ENCODE data around the gene COLEC12.

The COLEC12 gene

DNA sequence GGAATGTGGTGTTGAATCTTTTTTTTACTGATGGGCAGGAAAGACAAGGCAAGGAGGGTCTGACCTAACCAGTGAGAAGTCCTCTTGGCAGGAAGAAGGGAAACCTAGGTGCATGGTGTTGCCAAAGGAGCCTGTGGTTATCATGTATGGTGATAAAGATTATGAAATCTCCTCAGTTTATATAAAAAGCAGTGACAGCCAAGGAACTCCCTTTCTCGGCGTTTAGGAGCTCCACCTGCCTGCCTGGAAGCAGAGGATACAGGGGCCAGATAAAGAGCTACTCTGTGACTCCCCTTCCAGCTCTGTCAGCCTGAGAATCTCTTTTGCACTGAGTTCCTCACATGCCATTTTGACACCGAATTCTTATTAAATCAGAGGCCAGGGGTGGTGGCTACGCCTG, 26.1 kb downstream of the COLEC12 start:
- Histone ChIP-seq H3K9ac (ENCODE audit: low read depth, low read length, poor library complexity, severe bottlenecking) (no peak overlapping the region), H3K4me1 (ENCODE audit: insufficient read depth, low read length, poor library complexity, severe bottlenecking) (no peaks in the 10 kb centered on the region), H3K9me3 (ENCODE audit: insufficient read depth, low read depth, low read length) (no peaks in the 10 kb centered on the region; the same call in 1 of the 2 replicates), H3K4me2 (ENCODE audit: low read depth, low read length, poor library complexity, severe bottlenecking) (no peak overlapping the region), H4K20me1 (ENCODE audit: insufficient read depth, low read length, poor library complexity, severe bottlenecking) (no peaks in the 10 kb centered on the region), H3K36me3 (ENCODE audit: insufficient read depth, low read length) (no peaks in the 10 kb centered on the region), H3F3A (ENCODE audit: low read depth) (no peaks in the 10 kb centered on the region), H2AFZ (ENCODE audit: low read length) (no peak overlapping the region), H3K9me2 (replicated peaks; ENCODE audit: low read depth, low read length) (no peaks in the 10 kb centered on the region), H3K4me3 (ENCODE audit: low read length, poor library complexity, severe bottlenecking) (no peak overlapping the region), H3K79me2 (ENCODE audit: insufficient read depth, low read length) (no peaks in the 10 kb centered on the region), H3K27me3 (ENCODE audit: insufficient read depth, low read length, poor library complexity, severe bottlenecking) (no peaks in the 10 kb centered on the region)
- TF ChIP-seq EZH2phosphoT487 (IDR thresholded peaks at IDR 0.05; ENCODE audit: borderline replicate concordance): no peak
- TF ChIP-seq, protein P1, sequence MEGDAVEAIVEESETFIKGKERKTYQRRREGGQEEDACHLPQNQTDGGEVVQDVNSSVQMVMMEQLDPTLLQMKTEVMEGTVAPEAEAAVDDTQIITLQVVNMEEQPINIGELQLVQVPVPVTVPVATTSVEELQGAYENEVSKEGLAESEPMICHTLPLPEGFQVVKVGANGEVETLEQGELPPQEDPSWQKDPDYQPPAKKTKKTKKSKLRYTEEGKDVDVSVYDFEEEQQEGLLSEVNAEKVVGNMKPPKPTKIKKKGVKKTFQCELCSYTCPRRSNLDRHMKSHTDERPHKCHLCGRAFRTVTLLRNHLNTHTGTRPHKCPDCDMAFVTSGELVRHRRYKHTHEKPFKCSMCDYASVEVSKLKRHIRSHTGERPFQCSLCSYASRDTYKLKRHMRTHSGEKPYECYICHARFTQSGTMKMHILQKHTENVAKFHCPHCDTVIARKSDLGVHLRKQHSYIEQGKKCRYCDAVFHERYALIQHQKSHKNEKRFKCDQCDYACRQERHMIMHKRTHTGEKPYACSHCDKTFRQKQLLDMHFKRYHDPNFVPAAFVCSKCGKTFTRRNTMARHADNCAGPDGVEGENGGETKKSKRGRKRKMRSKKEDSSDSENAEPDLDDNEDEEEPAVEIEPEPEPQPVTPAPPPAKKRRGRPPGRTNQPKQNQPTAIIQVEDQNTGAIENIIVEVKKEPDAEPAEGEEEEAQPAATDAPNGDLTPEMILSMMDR (conservative IDR thresholded peaks at IDR 0.05; ENCODE audit: low read length): no peak

DNA sequence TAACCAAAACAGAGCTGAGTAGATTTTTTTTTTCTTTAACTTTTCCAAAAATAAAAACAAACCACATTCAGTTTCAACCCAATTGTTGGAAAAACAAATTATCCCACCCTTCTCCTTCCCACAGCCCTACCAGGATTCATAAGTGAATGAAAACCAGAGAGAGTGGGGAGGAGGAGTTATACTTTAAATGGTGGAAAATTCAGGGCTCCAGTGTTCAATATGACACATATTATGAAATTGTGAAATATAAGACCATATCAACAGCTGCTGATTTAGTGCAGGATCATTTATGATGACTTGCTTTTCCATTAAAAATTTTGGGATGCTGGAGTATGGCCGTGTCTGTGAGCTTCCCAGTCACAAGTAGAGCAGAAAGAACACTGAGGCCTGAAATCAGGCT, 26.7 kb downstream of the COLEC12 start:
- Histone ChIP-seq H3K27me3 (ENCODE audit: insufficient read depth, low read length, poor library complexity, severe bottlenecking) (no peaks in the 10 kb centered on the region), H3F3A (ENCODE audit: low read depth) (no peaks in the 10 kb centered on the region), H3K36me3 (ENCODE audit: insufficient read depth, low read length) (no peaks in the 10 kb centered on the region), H3K4me1 (ENCODE audit: insufficient read depth, low read length, poor library complexity, severe bottlenecking) (no peaks in the 10 kb centered on the region), H3K9me2 (replicated peaks; ENCODE audit: low read depth, low read length) (no peaks in the 10 kb centered on the region), H2AFZ (ENCODE audit: low read length) (no peak overlapping the region), H3K79me2 (ENCODE audit: insufficient read depth, low read length) (no peaks in the 10 kb centered on the region), H3K4me2 (ENCODE audit: low read depth, low read length, poor library complexity, severe bottlenecking) (no peak overlapping the region), H3K9ac (ENCODE audit: low read depth, low read length, poor library complexity, severe bottlenecking) (no peak overlapping the region), H3K9me3 (ENCODE audit: insufficient read depth, low read depth, low read length) (no peaks in the 10 kb centered on the region; the same call in 1 of the 2 replicates), H3K4me3 (ENCODE audit: low read length, poor library complexity, severe bottlenecking) (no peak overlapping the region), H4K20me1 (ENCODE audit: insufficient read depth, low read length, poor library complexity, severe bottlenecking) (no peaks in the 10 kb centered on the region)
- TF ChIP-seq, protein P1 (conservative IDR thresholded peaks at IDR 0.05; ENCODE audit: low read length): no peak
- TF ChIP-seq EZH2phosphoT487 (IDR thresholded peaks at IDR 0.05; ENCODE audit: borderline replicate concordance): no peak

DNA sequence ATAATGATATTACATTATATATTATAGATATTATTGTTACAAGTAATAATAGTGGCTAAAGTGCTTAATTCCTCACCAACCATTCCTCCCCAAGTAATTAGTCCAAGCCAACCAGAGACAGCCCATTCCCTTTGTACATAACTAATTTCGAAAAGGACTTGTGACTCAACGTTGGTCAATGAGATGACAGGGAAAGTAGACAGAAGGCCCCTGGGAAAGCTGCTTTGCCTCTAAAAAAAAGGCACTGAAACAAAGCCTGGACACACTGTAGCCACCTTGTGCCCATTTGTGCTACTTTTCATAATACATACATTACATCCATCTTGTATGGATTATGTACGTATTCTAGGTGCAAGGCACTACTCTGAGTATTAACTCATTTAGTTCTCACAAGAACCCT, 28.8 kb downstream of the COLEC12 start:
- Histone ChIP-seq H3K9ac (ENCODE audit: low read depth, low read length, poor library complexity, severe bottlenecking) (no peak overlapping the region), H3K36me3 (ENCODE audit: insufficient read depth, low read length) (no peaks in the 10 kb centered on the region), H4K20me1 (ENCODE audit: insufficient read depth, low read length, poor library complexity, severe bottlenecking) (no peaks in the 10 kb centered on the region), H2AFZ (ENCODE audit: low read length) (no peak overlapping the region), H3K4me3 (ENCODE audit: low read length, poor library complexity, severe bottlenecking) (no peak overlapping the region), H3K27me3 (ENCODE audit: insufficient read depth, low read length, poor library complexity, severe bottlenecking) (no peaks in the 10 kb centered on the region), H3K9me2 (replicated peaks; ENCODE audit: low read depth, low read length) (no peaks in the 10 kb centered on the region), H3K9me3 (ENCODE audit: insufficient read depth, low read depth, low read length) (no peaks in the 10 kb centered on the region; the same call in 1 of the 2 replicates), H3K4me2 (ENCODE audit: low read depth, low read length, poor library complexity, severe bottlenecking) (no peak overlapping the region), H3K79me2 (ENCODE audit: insufficient read depth, low read length) (no peaks in the 10 kb centered on the region), H3F3A (ENCODE audit: low read depth) (no peaks in the 10 kb centered on the region), H3K4me1 (ENCODE audit: insufficient read depth, low read length, poor library complexity, severe bottlenecking) (no peaks in the 10 kb centered on the region)
- TF ChIP-seq, protein P1 (conservative IDR thresholded peaks at IDR 0.05; ENCODE audit: low read length): no peak
- no peak for TF ChIP-seq EZH2phosphoT487 (IDR thresholded peaks at IDR 0.05; ENCODE audit: borderline replicate concordance)
